Effector memory CD4-positive, alpha-beta T cell (primary cell): Measurements from ENCODE around the gene NOP56.

Experiments
- DNase-seq, 3 donors: peaks; one replicate each; pipeline ENCODE4 v3.0.0-alpha.2; 2020
- H3K27ac ChIP-seq: 2 replicates; pipeline ENCODE4 v1.7.0; 2013; ENCODE audit warnings: mild to moderate bottlenecking, low read length, moderate library complexity; ENCODE audit not compliant: insufficient read depth, poor library complexity, severe bottlenecking
- H3K27me3 ChIP-seq: replicated peaks from 2 replicates; pipeline ENCODE4 v1.7.0; 2013; ENCODE audit warnings: mild to moderate bottlenecking, low read length; ENCODE audit not compliant: insufficient read depth, control insufficient read depth, poor library complexity, severe bottlenecking
- H3K36me3 ChIP-seq: 2 replicates; pipeline ENCODE4 v1.7.0; 2013; ENCODE audit warnings: mild to moderate bottlenecking, low read length, moderate library complexity; ENCODE audit not compliant: control insufficient read depth, insufficient read depth
- H3K4me1 ChIP-seq: 2 replicates; pipeline ENCODE4 v1.7.0; 2013; ENCODE audit warnings: low read length, mild to moderate bottlenecking; ENCODE audit not compliant: control insufficient read depth, insufficient read depth, poor library complexity, severe bottlenecking
- H3K4me3 ChIP-seq: 2 replicates; pipeline ENCODE4 v1.7.0; 2013; ENCODE audit warnings: low read length, low read depth, mild to moderate bottlenecking; ENCODE audit not compliant: insufficient read depth, poor library complexity, severe bottlenecking
- H3K9me3 ChIP-seq: 2 replicates; pipeline ENCODE4 v1.7.0; 2013; ENCODE audit warnings: mild to moderate bottlenecking, low read length, moderate library complexity; ENCODE audit not compliant: control insufficient read depth
- total RNA-seq, 3 donors: gene quantifications; one replicate each; lab custom pipeline; 2026; lab: John Stamatoyannopoulos, UW

The NOP56 gene, protein sequence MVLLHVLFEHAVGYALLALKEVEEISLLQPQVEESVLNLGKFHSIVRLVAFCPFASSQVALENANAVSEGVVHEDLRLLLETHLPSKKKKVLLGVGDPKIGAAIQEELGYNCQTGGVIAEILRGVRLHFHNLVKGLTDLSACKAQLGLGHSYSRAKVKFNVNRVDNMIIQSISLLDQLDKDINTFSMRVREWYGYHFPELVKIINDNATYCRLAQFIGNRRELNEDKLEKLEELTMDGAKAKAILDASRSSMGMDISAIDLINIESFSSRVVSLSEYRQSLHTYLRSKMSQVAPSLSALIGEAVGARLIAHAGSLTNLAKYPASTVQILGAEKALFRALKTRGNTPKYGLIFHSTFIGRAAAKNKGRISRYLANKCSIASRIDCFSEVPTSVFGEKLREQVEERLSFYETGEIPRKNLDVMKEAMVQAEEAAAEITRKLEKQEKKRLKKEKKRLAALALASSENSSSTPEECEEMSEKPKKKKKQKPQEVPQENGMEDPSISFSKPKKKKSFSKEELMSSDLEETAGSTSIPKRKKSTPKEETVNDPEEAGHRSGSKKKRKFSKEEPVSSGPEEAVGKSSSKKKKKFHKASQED
- total RNA-seq, result 176 to 221 (median 213) reads per million in 3 donors

DNA sequence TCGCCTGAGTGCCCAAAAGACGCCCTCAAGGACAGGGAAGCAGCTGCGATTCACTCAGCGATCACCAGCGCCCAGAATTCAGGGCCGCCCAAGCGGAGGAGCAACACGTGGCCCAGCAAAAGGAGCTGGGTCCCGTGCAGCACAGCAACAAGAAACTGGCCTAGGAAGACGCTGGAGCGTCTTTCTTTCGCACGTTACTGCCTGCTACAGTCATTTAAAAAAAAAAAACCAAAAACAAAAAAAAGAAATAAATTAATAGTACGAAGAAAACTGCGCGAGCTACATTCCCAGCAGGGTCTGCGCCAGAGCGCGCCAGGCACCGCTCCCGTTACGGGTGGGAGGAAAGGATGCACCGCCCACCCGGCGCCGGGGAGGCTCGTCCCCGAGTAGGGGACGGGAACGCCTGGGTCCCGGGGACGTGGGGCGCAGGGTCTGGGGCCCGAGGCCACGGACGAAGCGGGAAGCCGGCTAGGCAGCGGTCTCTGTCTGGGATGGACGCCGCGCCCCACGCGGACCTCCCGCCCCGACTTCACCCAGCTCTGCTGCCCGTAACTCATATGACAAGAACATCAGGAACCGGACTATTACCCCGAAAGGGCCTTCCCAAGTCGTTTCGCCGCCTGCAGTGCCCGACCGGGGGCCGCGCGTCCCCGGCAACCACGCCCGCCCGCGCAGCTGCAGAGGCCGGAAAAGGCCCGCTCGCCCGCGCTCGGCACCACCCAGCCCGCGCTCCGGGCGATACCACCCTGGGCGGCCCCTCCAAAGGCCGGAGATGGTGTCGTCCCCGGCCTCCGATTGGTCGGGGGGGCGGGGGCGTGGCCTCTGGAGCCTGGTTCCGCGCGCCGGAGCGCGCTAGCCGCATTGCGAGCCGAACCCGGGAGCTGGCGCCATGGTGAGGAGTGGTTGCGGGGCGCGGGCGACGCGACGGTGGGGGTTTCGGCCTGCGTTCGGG, at the start of gene NOP56:
TSS of gene NOP56 (plus strand) at position 861 of the 952 bp plus-strand sequence. CDS start at position 890, 29 bp downstream.
- peak within 1 kb of the TSS; percentile 84 for H3K4me3 ChIP-seq
- peaks cover 18% of the 10 kb centered on the region for H3K4me1 ChIP-seq
- no peaks in the 10 kb centered on the region for H3K9me3 ChIP-seq
- no peaks in the 10 kb centered on the region for H3K27me3 ChIP-seq
- H3K36me3 ChIP-seq, result peaks cover 31% of the 10 kb centered on the region
- H3K27ac ChIP-seq, result peak within 1 kb of the TSS; percentile 90
- DNase-seq, result peak; percentile 88 to 92 (median 91)

- DNase-seq, result no peak
- Histone ChIP-seq H3K36me3 (no peaks in the 10 kb centered on the region), H3K27ac (no peak overlapping the region), H3K4me3 (no peak overlapping the region), H3K27me3 (no peaks in the 10 kb centered on the region), H3K9me3 (no peaks in the 10 kb centered on the region), H3K4me1 (no peaks in the 10 kb centered on the region)
Observed at GRCh38 chr20:2602746-2603145, 49.7 kb upstream of the NOP56 start.

DNA sequence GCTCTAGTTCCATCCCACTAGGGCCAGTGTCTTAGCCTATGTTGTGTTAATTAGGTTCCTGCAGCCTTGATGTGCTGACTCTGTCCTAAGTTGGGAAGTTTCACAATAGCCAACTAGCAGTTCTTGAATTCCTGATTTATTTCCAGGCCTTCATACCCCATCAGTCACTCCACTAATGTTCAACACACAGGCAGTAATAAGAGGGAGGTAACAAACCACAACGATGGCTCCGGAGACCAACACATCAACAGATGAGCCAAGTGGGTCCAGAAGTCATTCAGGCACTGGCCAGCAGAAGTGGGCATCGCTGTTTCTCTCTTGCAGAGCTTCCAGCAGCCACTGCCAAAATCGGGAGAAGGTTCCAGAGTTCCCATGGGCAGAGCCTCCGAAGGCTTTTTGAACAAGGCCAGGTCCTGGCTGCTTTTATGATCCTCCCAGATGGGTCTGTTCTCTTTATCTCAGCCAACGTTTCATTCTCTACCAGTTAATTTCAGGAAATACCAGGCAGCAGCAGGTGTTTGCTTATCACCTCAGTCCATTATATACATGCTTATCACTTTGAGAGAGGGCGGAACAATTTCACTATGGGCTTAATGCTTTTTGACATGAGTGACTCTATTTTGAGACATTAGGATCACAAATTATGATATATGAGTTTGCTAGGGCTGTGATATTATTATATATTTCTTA, 48.5 kb upstream of the NOP56 start:
- no peak overlapping the region for H3K4me3 ChIP-seq
- no peaks in the 10 kb centered on the region for H3K27me3 ChIP-seq
- DNase-seq, result no peak
- no peak overlapping the region for H3K27ac ChIP-seq
- H3K9me3 ChIP-seq, result no peaks in the 10 kb centered on the region
- no peaks in the 10 kb centered on the region for H3K36me3 ChIP-seq
- no peaks in the 10 kb centered on the region for H3K4me1 ChIP-seq

DNA sequence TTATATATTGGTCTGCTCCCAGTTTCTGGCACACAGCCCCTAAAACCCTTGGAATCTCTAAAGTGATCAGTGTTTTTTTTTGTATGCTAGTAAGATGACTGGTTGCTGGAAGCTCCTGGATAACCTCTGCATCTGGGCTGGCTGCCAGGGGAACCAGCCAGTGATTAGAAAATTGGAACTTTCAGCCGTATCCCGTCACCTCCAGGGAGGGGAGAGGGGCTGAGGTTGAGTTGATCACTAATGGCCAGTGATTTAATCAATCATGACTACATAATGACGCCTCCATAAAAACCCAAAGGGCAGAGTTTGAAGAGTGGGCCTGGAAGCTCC, 48.0 kb upstream of the NOP56 start:
- no peak overlapping the region for H3K4me3 ChIP-seq
- no peaks in the 10 kb centered on the region for H3K4me1 ChIP-seq
- no peak overlapping the region for H3K27ac ChIP-seq
- no peaks in the 10 kb centered on the region for H3K36me3 ChIP-seq
- H3K27me3 ChIP-seq, result no peaks in the 10 kb centered on the region
- H3K9me3 ChIP-seq, result no peaks in the 10 kb centered on the region
- no peak for DNase-seq

GRCh38 chr20:2606507-2607006, 45.9 kb upstream of the NOP56 start:
- H3K4me1 ChIP-seq, result no peaks in the 10 kb centered on the region
- no peaks in the 10 kb centered on the region for H3K9me3 ChIP-seq
- H3K27me3 ChIP-seq, result peaks cover 6% of the 10 kb centered on the region
- H3K4me3 ChIP-seq, result no peak overlapping the region
- no peaks in the 10 kb centered on the region for H3K36me3 ChIP-seq
- no peak overlapping the region for H3K27ac ChIP-seq
- DNase-seq, result no peak

GRCh38 chr20:2610326-2610725, 42.1 kb upstream of the NOP56 start:
- no peak for DNase-seq
- H3K36me3 ChIP-seq, result no peaks in the 10 kb centered on the region

DNA sequence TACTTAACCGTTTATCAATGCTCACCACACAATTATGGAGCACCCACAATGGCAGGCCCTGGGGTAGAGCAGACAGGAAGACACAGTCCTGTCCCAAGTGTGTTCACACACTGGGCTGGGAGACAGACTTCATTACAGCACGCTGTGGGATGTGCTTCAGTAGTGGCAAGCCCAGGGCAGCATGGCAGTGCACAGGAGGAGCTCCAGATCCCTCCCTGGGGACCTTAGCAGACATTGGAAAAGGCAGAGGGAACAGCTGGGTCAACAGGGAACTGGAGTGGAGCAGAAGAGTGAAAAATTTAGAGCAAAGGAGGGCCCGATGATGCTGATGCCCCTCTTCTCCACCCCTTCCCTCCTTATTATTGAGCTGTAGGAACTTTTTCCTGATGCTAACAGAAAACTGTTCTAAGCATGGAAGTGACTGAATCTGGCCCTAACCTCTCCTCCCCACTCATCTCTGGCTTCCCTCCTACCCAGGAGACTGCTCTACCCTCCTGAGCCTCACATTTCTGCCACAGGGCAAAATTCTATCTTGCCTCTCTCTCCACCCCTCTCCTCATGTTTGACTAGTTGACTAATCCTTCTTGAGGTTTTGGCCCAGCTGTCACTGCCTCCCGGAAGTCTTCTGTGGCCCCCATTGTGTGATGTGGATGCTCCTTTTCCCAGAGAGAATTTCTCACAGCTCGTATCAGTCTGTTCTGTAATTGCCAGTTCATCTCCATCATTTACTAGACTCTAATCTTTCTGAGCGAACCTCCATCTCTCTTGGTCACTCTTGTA, 41.3 kb upstream of the NOP56 start:
- no peaks in the 10 kb centered on the region for H3K4me1 ChIP-seq
- H3K27ac ChIP-seq, result no peak overlapping the region
- no peak overlapping the region for H3K4me3 ChIP-seq
- H3K27me3 ChIP-seq, result peaks cover 6% of the 10 kb centered on the region
- no peaks in the 10 kb centered on the region for H3K36me3 ChIP-seq
- no peak for DNase-seq
- H3K9me3 ChIP-seq, result no peaks in the 10 kb centered on the region

More at GRCh38 chr20:2610326-2610725, 42.1 kb upstream of the NOP56 start:
- Histone ChIP-seq H3K4me3 (no peak overlapping the region), H3K27ac (no peak overlapping the region), H3K9me3 (no peaks in the 10 kb centered on the region), H3K4me1 (no peaks in the 10 kb centered on the region), H3K27me3 (peaks cover 6% of the 10 kb centered on the region)

GRCh38 chr20:2612073-2612472, 40.4 kb upstream of the NOP56 start:
- H3K9me3 ChIP-seq, result no peaks in the 10 kb centered on the region
- no peak for DNase-seq
- no peak overlapping the region for H3K27ac ChIP-seq
- no peak overlapping the region for H3K4me3 ChIP-seq
- no peaks in the 10 kb centered on the region for H3K4me1 ChIP-seq
- no peaks in the 10 kb centered on the region for H3K36me3 ChIP-seq
- H3K27me3 ChIP-seq, result peaks cover 6% of the 10 kb centered on the region

GRCh38 chr20:2616634-2617033, 35.8 kb upstream of the NOP56 start:
- no peaks in the 10 kb centered on the region for H3K4me1 ChIP-seq
- no peak overlapping the region for H3K27ac ChIP-seq
- no peaks in the 10 kb centered on the region for H3K36me3 ChIP-seq
- H3K27me3 ChIP-seq, result no peaks in the 10 kb centered on the region
- no peaks in the 10 kb centered on the region for H3K9me3 ChIP-seq
- H3K4me3 ChIP-seq, result no peak overlapping the region
- no peak for DNase-seq
